Cardiac septum (tissue), 1 donor: ENCODE measurements around the gene XIAP. TPM values are rescaled to one million over a fixed set of nuclear protein-coding genes. Genes with fewer than 3 reads are reported as not detected.
A peak's percentile ranks its signal among the peaks of the same experiment; 100 is the strongest.
"Not testable (repeated sequence)": the region's sequence is repeated elsewhere in the genome, so short reads cannot be mapped to it uniquely, and the experiment has no call there.

Experiments used
- DNase-seq: peaks from one replicate; pipeline ENCODE4 v3.0.0-alpha.2; 2020; ENCODE audit warnings: low spot score
- intact Hi-C: fragments of 100-400 bp; cut with DNase I; formaldehyde crosslinking; loops from one replicate; pipeline ENCODE4 v1.14.0; 2022
- long read RNA-seq: library from polyadenylated mRNA; unstranded; transcript quantifications from one replicate; pipeline ENCODE4 v2.0.0, GENCODE V29; 2021
- total RNA-seq: library from RNA; stranded (reverse); fragmentation: NEBNext Ultra II Directional; extraction: Animal tissue kit (Norgen Biotek cat#: 25700); gene quantifications from one replicate; pipeline ENCODE4 v1.2.1, GENCODE V29; 2021
- donor health status: DM: no; HTN: no; CAD: no.

The XIAP gene
- 27.6 TPM for total RNA-seq
- long read RNA-seq, full-length matches to known transcripts = 2 of 16 reads
- long read RNA-seq, partial matches to known transcripts = 0 of 16 reads
- long read RNA-seq, other reads (novel, unspliced or antisense) = 14 of 16 reads

DNA sequence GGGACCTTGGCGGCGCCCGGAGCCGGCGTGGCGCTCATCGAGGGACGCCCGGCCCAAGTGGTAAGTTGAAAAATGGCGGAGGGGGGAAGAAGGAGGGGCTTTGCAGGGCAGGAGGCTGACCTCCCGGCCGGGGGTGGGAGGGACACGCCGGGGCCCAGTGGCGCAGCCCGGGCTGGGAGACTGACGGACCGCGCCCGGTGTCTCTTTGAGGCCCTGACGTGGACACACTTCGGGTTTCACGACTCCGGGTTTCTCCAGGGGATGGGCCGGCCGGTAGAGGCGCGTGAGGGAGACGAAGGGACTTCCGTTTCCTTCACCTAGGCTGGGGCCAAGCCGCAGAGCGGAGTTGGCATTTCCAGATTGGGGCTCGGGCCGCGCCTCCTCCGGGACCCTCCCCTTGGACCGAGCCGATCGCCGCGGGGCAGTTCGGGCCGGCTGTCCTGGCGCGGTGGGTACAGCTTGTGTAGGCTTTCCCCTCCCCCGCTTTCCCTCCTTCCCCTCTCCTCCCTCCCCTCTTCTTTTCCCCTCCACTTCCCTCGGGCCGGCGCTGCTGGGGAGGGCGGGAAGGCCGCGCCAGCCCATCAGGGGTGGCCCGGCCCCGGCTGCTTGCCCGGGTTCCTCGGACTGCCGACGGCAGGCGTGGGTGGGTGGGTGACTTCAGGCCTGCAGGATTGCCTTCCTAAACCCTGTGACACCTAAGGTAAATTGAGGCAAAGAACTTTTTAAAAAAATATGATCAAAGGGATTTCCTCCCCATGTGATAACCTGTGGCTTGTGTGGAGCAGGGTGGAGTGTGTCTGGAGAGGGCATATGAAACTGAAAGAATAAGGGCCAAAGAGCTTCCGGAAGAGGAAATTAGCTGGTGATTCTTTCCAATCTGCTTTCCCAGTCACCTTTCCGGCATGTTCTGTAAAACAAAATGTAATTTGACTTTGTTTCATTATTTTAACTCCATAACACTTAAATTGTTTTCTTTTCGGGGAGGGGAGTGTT, at the start of gene XIAP:
Gene XIAP, plus strand, starts transcription at position 208 of the 993 bp plus-strand sequence. CDS start 25,610 bp downstream, outside the sequence.
- DNase-seq = peak; percentile 88
- intact Hi-C loops = loop anchor here (10.0 kb wide), 1 partner anchor 105 kb away; the partner anchor contains the start of gene STAG2

DNA sequence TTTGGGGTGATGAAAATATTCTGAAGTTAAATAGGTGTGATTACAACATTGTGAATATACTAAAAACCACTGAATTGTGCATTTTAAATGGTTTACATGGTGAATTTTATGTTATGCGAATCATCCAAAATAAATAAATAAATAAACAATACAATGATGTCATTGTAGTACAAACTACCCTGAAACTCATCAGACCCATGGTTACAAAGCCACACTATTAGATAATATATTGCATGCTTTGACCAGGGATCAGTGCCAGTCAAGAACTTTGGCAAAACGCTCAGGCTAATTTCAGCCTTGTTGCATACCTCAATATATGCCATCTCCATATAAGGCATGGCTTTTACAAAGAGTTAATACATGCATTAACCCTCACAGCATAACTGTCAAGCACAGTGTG, 45.5 kb upstream of the XIAP start:
- no peak for DNase-seq
- intact Hi-C loops = no loop called here

DNA sequence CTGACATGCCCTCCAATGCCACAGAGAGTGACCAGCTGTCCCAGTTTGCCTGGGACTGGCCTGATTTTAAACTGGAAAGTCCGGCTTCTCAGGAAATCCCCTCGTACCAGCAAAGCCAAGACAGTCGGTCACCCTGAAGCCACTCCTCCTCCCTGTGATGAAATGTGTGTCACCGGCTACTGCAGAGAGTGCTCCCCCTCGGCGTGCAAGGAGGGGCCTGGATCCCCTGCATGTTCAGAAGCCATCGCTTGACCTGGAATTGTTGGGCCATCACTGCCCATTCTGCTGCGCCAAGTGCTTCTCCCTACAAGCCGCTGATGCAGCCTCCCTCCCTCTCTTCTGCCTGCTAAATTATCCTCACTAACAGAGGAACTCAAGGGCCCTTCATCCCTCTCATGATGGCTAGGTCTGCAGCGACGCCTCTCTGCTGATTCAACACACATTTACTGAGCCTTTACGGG, 44.9 kb upstream of the XIAP start:
- DNase-seq, intact Hi-C loops: not testable (repeated sequence)

DNA sequence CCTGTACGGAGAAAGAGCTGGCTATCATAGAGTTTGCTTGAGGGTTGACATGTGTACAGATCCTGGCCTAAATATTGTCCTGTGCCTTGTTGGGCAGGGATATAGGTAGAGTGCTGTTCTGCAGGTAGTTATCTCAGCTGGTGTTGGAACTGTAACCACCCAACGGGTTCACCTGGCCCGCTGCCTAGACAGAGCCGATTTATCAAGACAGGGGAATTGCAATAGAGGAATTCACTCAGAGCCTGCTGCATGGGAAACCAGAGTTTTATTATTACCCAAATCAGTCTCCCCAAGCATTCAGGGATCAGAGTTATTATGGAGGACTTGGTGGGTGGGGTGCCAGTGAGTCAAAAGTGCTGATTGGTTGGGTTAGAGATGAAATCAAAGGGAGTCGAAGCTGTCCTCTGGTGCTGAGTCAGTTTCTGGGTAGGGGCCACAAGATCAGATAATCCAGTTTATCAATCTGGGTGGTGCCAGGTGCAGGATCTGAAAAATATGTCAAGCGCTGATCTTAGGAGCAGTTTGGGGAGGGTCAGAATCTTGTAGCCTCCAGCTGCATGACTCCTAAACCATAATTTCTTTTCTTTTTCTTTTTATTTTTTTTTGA, 42.5 kb upstream of the XIAP start:
- no peak for DNase-seq
- intact Hi-C loops = no loop called here

DNA sequence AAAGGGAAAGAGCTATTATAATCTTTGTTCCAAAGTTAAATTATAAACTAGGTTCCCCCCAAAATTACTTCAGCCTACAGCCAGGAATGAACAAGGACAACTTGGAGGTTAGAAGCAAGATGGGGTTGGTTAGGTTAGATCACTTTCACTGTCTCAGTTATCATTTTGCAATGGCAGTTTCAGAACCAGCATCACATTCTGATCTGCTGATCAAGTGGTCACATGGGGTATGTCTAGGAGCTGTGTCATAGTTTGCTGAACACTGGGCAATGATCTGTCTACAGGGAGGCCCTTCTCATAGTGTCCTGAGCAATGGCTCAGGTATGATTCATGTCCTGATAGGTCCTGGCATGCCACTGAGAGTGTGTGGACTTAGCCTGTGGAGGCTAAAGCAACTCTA, 41.6 kb upstream of the XIAP start:
- no peak for DNase-seq
- intact Hi-C loops = no loop called here

DNA sequence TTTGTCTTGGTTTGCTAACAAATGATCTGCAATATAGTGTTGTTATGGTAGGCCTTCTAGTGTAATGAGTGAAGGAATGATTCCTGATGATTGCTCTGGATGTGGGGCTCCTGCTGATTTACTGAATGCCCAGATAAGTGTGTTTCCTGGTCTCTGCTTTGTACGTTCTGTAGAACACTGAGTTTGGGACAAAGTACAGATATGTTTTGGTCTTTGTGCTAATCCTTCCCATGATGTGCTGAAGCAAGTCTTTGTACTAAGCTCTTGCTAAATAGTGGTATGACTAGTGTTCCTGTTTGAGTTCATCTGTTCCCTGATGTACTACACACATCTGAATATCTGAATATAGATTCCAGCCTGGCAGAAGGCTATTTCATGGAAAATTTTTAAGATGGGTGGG, 36.9 kb upstream of the XIAP start:
- intact Hi-C loops = no loop called here
- no peak for DNase-seq

DNA sequence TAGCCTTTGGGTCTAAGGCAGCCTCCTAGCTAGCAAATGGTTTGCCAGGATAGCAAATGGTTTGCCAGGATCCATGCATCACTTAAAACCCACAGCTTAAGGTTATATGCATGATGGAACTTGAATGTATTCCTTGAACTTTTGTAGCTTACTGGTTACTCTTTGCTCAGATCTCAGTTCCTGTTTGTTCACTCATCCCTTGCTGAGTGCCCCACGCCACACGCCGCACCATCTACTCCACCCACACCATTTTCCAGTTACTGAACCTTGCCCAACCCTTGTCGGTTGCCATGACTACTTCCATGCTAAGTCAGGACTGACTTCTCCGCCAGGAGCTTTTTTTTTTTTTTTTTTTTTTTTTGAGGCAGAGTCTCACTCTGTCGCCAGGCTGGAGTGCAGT, 29.5 kb upstream of the XIAP start:
- no peak for DNase-seq
- intact Hi-C loops = loop anchor here (10.0 kb wide), 1 partner anchor 124 kb away; no protein-coding TSS in a partner anchor

DNA sequence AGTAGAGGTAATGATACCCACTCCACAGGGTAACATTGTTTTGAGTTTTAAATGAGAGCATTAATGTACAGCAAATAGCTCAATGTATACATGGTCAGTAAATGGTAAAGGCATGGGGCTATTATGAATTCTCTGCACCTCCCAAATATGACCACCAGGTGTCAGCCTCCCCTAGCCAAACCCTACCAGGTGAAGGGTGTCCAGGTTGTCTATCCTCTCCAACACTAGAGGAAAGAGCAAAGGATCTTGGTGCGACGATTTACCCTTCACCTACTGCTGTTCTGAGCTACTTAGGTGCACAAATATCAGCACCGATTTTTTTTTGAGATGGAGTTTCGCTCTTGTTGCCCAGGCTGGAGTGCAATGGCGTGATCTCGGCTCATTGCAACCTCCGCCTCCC, 26.5 kb upstream of the XIAP start:
- DNase-seq = no peak
- intact Hi-C loops = loop anchor here (10.0 kb wide), 1 partner anchor 121 kb away; no protein-coding TSS in a partner anchor

DNA sequence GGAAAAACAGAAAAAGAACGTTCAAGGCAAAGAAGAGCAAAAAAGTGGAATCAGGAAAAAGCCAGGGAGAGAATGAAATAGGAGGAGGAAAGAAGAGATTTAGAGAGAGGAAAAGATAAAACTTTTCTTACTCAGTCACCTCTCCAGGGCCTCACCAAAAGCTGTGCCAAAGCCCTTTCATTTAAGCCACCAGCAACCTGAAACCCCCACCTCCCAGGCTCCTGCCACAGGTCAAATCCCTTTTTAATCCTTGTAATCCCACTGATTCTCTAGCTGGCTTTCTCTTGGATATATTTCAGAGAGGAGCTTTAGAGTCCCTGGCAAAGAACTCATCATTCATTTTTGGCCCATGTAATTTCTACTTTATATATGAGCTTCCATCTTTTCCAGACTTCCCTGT, 25.7 kb upstream of the XIAP start:
- DNase-seq = no peak
- intact Hi-C loops = loop anchor here (10.0 kb wide), 1 partner anchor 121 kb away; no protein-coding TSS in a partner anchor

DNA sequence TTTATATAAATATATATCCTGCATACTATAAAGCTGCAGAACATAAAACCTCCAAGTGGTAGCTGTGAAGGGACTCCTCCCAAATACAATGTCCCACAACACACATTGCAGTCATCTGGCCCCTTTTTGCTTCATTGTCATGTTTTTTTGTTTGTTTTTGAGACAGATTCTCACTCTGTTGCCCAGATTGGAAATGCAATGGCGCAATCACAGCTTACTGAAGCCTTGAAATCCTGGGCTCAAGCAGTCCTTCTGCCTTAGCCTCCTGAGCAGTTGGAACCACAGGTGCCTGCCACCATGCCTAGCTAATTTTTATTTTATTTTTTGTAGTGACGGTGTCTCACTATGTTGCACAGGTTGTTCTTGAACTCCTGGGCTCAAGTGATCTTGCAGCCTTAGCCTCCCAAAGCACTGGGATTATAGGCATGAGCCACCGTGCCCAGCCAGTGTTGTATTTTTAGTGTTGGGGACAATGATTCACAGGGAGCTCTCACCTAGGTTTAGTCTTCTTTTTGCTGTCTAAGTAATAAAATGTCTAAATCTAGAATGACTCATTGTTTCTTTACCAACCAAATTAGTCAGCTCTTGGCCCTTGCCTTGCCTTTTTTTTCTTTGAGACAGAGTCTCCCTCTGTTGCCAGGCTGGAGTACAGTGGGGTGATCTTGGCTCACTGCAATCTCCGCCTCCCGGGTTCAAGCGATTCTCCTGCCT, 24.0 kb upstream of the XIAP start:
- no peak for DNase-seq
- intact Hi-C loops = loop anchor here (10.0 kb wide), 1 partner anchor 119 kb away; no protein-coding TSS in a partner anchor

DNA sequence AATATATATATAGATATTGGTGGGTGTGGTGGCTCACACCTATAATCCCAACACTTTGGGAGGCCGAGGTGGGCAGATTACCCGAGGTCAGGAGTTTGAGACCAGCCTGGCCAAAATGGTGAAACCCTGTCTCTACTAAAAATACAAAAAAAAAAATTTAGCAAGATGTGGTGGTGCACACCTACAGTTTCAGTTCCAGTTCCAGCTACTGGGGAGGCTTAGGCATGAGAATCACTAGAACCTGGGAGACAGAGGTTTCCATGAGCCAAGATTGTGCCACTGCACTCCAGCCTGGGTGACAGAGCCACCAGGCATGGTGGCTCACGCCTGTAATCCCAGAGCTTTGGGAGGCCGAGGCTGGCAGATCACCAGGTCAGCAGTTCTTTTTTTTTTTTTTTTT, 14.7 kb upstream of the XIAP start:
- DNase-seq, intact Hi-C loops: not testable (repeated sequence)

DNA sequence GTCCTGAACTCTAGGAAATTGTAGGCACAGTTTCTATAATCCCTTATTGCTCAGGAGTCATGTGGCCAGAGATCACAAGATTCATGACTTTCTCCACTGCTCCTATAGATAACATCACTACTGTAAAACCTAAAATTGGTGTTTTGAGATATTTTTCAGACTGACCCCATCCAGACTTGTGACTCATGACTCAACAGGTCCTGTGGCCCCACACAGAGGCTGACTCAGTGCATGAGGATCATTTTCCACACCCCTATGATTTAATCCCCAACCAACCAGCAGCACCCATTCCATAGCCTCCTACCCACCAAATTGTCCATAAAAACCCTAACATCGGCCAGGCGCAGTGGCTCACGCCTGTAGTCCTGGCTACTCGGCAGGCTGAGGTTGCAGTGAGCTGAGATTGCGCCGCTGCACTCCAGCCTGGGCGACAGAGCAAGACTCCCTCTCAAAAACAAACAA, 13.2 kb upstream of the XIAP start:
- no peak for DNase-seq
- intact Hi-C loops = no loop called here

DNA sequence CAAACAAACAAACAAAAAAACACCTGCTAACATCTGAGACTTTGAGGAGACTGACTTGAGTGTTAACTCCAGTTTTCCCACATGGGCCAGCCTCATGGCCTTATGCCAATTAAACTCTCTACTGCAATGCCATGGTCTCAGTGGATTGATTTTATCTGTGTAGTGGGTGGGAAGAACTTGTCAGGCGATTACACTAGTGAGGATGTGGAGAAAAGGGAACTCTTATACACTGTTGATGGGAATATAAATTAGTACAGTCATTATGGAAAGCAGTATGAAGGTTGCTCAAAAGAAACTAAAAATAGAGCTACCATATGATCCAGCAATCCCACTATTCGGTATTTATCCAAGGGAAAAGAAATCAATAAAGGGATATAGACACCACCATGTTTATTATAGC, 12.8 kb upstream of the XIAP start:
- intact Hi-C loops = no loop called here
- no peak for DNase-seq

DNA sequence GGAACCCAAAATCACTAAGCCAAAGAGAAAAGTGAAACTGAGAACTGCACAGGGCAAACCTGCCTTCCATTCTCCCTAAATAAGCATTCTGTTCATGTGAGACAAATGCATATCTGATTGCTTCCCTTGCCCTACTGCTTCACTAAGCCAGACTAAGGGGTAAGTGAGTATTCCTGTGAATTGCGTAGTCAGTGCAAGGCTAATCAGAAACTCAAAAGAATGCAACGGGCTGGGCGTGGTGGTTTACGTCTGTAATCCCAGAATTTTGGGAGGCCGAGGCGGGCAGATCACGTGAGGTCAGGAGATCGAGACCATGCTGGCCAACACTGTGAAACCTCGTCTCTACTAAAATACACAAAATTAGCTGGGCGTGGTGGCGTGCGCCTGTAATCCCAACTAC, 10.8 kb upstream of the XIAP start:
- intact Hi-C loops = no loop called here
- DNase-seq = no peak

DNA sequence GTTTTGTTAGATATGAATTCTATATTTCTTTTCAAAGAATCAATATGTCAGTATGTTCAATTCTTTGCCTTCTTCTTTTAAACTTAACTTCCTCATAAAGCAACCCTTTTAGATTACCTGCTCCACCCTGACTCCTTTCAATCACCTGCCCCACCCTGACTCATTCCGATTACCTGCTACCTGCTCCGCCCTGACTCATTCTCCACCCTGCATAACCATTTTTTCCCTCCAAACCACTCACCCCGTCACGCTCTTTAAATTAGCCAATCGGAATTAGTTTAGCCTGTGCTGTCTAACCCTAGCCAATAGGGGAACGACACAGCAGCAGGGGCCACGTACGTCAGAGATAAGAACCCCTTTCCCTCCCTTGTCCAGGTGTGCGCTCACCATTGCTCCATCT, 9.9 kb upstream of the XIAP start:
- DNase-seq = not testable (repeated sequence)
- intact Hi-C loops = loop anchor here (10.0 kb wide), 1 partner anchor 115 kb away; the partner anchor contains the start of gene STAG2

DNA sequence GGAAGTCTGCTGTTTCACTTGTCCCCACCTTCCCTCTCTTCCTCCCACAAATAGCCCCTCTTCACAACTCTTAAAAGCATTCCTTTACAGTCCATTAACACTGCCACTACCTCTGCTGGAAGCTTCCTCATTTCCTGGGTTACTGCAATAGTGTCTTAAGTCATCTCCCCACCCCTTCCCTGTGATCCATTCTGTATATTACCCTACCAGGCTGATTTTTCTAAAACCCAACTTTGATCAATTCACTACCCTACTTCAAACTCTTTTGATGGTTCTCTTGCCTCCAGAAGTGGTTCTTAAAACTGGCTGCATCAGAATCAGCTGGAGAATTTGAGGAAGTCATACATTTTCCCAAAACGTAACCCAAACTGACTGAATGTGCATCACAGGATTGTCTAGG, 8.8 kb upstream of the XIAP start:
- intact Hi-C loops = loop anchor here (10.0 kb wide), 1 partner anchor 114 kb away; the partner anchor contains the start of gene STAG2
- DNase-seq = no peak

DNA sequence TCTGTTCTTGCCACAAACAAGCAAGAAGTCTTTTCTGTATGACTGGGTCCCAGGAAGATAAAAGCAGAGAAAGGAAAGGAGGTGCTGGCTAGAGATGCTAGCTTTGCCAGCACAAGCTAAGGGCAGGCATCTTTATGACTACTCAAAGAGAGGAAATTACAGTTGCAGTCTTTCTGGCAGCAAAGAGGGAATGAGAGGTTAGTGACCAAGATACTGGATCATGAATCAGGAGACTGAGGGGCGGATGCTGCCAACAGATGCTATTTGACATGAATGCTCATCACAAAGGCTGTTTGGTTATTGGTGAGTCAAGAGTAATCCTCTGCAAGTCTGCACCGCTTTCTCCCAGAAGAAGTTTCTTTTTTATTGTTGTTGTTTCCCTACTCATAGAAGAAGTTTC, 5.5 kb upstream of the XIAP start:
- intact Hi-C loops = loop anchor here (10.0 kb wide), 1 partner anchor 110 kb away; the partner anchor contains the start of gene STAG2
- DNase-seq = no peak

DNA sequence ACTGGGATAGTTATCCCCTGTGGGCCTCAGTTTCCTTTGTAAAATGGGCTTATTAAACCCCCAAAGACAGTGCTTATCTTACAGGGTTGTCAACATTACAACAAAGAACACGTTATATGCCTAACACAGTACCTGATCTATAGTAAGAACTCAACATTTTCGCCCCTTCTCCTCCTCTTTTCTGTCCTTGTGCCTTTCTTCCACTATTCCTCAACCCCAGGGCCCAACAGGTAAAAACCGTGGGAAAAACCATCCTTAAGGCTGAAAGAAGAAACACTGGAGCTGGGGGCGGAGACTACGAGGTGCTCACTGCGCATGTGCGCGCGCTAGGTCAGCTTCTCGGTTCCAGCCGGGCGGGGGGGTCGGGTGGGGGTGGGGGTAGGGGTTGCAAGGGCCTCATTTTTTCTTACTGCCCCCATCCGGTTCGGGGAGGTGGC, 426 bp upstream of the XIAP start:
- intact Hi-C loops = loop anchor here (10.0 kb wide), 1 partner anchor 105 kb away; the partner anchor contains the start of gene STAG2
- peak; percentile 87 for DNase-seq

DNA sequence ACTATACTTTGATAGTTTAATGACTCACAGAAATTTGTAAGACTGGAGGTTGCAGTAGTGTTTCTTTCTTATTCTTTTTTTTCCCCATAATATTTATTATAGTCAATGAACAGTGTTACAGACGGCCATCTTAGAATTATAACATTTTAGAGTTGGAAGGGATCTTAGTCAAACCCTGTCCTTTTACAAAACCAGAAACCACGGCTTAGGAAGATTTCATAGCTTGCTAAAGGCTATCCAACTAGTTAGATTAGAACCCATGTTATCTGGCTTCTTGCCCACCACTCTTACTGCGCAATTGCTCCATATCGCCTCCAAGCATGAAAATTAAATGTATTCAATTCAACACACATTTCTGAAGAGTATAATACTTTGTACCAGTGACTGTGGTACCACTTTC, 1.1 kb downstream of the XIAP start:
- DNase-seq = no peak
- intact Hi-C loops = no loop called here
